HCT116 (cell line): ENCODE measurements around the gene HIPK2. TPM values are rescaled to one million over a fixed set of nuclear protein-coding genes. Genes with fewer than 3 reads are reported as not detected.

Experiments used
- ATAC-seq: fragments of 200-7000 bp; cut with Tn5 transposase; 2 replicates; pipeline ENCODE4 v1.9.1; 2020; ENCODE audit warnings: mild to moderate bottlenecking, moderate library complexity
- BruUV-seq: library from RNA; stranded (reverse); fragments of 400-500 nt; replicated peaks from 2 replicates; lab custom pipeline; 2021; lab: Mats Ljungman, UMichigan
- CTCF ChIA-PET: fragments of 300-600 bp; sonication (Branson Sonifier 250); formaldehyde crosslinking; loops from one replicate; lab custom pipeline; 2021; ENCODE audit warnings: antibody characterized with exemption; lab: Charles Lee
- POLR2A ChIA-PET: fragments of 300-600, 350-600 bp; sonication (Branson Sonifier 250); formaldehyde crosslinking; loops from one replicate; lab custom pipeline; 2021; ENCODE audit warnings: antibody characterized with exemption; lab: Charles Lee
- RAD21 ChIA-PET, 2 experiments: fragments of 300-600 bp; sonication (Branson Sonifier 250); formaldehyde crosslinking; loops; one replicate each; lab custom pipeline; 2023; ENCODE audit warnings: low total read pairs in 2 of 2; ENCODE audit not compliant: uncharacterized antibody in 2 of 2, unreplicated experiment in 2 of 2, low non-redundant PET in 1 of 2; lab: Charles Lee
- DNase-seq: peaks from one replicate; pipeline ENCODE4 v3.0.0-alpha.2; 2010; ENCODE audit warnings: low read depth, low spot score
- H2AFZ ChIP-seq: fragments of 200-600 bp; shearing (Covaris generic), sonication (generic); 2 replicates; pipeline ENCODE4 v1.6.1; 2017; ENCODE audit warnings: low read depth, mixed run types, mixed read lengths, antibody characterized with exemption, low read length; ENCODE audit not compliant: poor library complexity, severe bottlenecking
- H3K27ac ChIP-seq: 2 replicates; pipeline ENCODE4 v1.5.1; 2012; ENCODE audit warnings: low read depth, low read length
- H3K27me3 ChIP-seq: fragments of 200-600 bp; sonication (generic); 2 replicates; pipeline ENCODE4 v1.6.1; 2016; ENCODE audit warnings: mixed run types, low read length, mixed read lengths; ENCODE audit not compliant: insufficient read depth
- H3K36me3 ChIP-seq, 2 experiments: fragments of 200-500 bp in 1 of 2; fragments of 200-600 bp in 1 of 2; sonication (Bioruptor generic) in 1 of 2; sonication (generic) in 1 of 2; 2 replicates each; pipeline versions ENCODE4 v1.5.1 to v1.6.1; 2014 to 2016; ENCODE audit warnings: low read length in 2 of 2, inconsistent platforms in 1 of 2, mixed read lengths in 1 of 2, mixed run types in 1 of 2; ENCODE audit not compliant: insufficient read depth in 2 of 2, control insufficient read depth in 1 of 2
- H3K4me1 ChIP-seq, 2 experiments: fragments of 200-600 bp in 1 of 2; sonication (generic) in 1 of 2; 2 replicates each; pipeline versions ENCODE4 v1.5.1 to v1.6.1; 2012 to 2017; ENCODE audit warnings: low read length in 2 of 2, inconsistent platforms in 1 of 2, mild to moderate bottlenecking in 1 of 2, mixed read lengths in 1 of 2, mixed run types in 1 of 2, moderate library complexity in 1 of 2; ENCODE audit not compliant: insufficient read depth in 2 of 2, control insufficient read depth in 1 of 2
- H3K4me2 ChIP-seq: fragments of 200-600 bp; sonication (generic); 2 replicates; pipeline ENCODE4 v1.6.1; 2017; ENCODE audit warnings: mixed run types, low read length, mixed read lengths
- H3K4me3 ChIP-seq, 2 experiments: fragments of 200-600 bp in 1 of 2; sonication (generic) in 1 of 2; replicated peaks in 1 of 2; 2 replicates each; pipeline ENCODE4 v1.5.1; 2011 to 2016; ENCODE audit warnings: low read length in 2 of 2, control low read depth in 1 of 2, low read depth in 1 of 2, mild to moderate bottlenecking in 1 of 2, mixed read lengths in 1 of 2, mixed run types in 1 of 2
- H3K79me2 ChIP-seq: fragments of 200-600 bp; sonication (generic); 2 replicates; pipeline ENCODE4 v1.6.1; 2017; ENCODE audit warnings: mild to moderate bottlenecking, mixed run types, low read length, moderate library complexity, mixed read lengths; ENCODE audit not compliant: insufficient read depth
- H3K9ac ChIP-seq: fragments of 200-600 bp; sonication (generic); 2 replicates; pipeline ENCODE4 v1.6.1; 2016; ENCODE audit warnings: low read length, mixed read lengths
- H3K9me2 ChIP-seq: fragments of 200-600 bp; sonication (generic), shearing (Covaris generic); 2 replicates; pipeline ENCODE4 v1.6.1; 2017; ENCODE audit warnings: mixed run types, mild to moderate bottlenecking, moderate library complexity; ENCODE audit not compliant: insufficient read depth
- H3K9me3 ChIP-seq, 2 experiments: fragments of 200-500 bp in 1 of 2; fragments of 200-600 bp in 1 of 2; sonication (Bioruptor generic) in 1 of 2; sonication (generic) in 1 of 2; 2 replicates each; pipeline ENCODE4 v1.6.1; 2014 to 2017; ENCODE audit warnings: low read length in 2 of 2, mixed read lengths in 2 of 2, inconsistent platforms in 1 of 2, low read depth in 1 of 2, mild to moderate bottlenecking in 1 of 2, mixed run types in 1 of 2, moderate library complexity in 1 of 2; ENCODE audit not compliant: control insufficient read depth in 1 of 2, insufficient read depth in 1 of 2
- H4K20me1 ChIP-seq: fragments of 200-600 bp; sonication (generic), shearing (Covaris generic); 2 replicates; pipeline ENCODE4 v1.6.1; 2017; ENCODE audit warnings: mixed run types, mild to moderate bottlenecking, moderate library complexity; ENCODE audit not compliant: insufficient read depth
- EGR1 ChIP-seq: IDR thresholded peaks from 2 replicates; pipeline ENCODE4 v1.6.1; 2012; ENCODE audit warnings: low read depth
- FOSL1 ChIP-seq: IDR thresholded peaks from 2 replicates; pipeline ENCODE4 v1.6.1; 2012; ENCODE audit warnings: low read depth
- JUND ChIP-seq: IDR thresholded peaks from 2 replicates; pipeline ENCODE4 v1.6.1; 2012
- RAD21 ChIP-seq: IDR thresholded peaks from 2 replicates; pipeline ENCODE4 v1.6.1; 2012; ENCODE audit warnings: low read depth, mild to moderate bottlenecking
- SIN3A ChIP-seq: IDR thresholded peaks from 2 replicates; pipeline ENCODE4 v1.6.1; 2012; ENCODE audit warnings: low read depth
- SP1 ChIP-seq: IDR thresholded peaks from 2 replicates; pipeline ENCODE4 v1.6.1; 2012; ENCODE audit warnings: low read depth
- SRF ChIP-seq: IDR thresholded peaks from 2 replicates; pipeline ENCODE4 v1.6.1; 2012; ENCODE audit warnings: low read depth
- YY1 ChIP-seq: IDR thresholded peaks from 2 replicates; pipeline ENCODE4 v1.6.1; 2011; ENCODE audit warnings: low read length, low read depth, moderate library complexity, mild to moderate bottlenecking; ENCODE audit not compliant: insufficient replicate concordance; ENCODE audit errors: extremely low read depth
- ZFX ChIP-seq: fragments of 450-650 bp; IDR thresholded peaks from 2 replicates; pipeline ENCODE4 v1.6.1; 2017
- intact Hi-C: fragments of 100-400 bp; cut with micrococcal nuclease; formaldehyde crosslinking; loops from 2 replicates; pipeline ENCODE4 v1.10.0; 2022
- total RNA-seq: library from RNA; stranded (reverse); gene quantifications from one replicate; pipeline ENCODE4 v1.2.1, GENCODE V29; 2021; ENCODE audit not compliant: unreplicated experiment
- TF ChIP-seq, protein P1 (sequence below): IDR thresholded peaks from 2 replicates; pipeline ENCODE4 v1.6.1; 2012
- TF ChIP-seq, protein P2 (sequence below): IDR thresholded peaks from 2 replicates; pipeline ENCODE4 v1.6.1; 2012; ENCODE audit warnings: low read depth

The HIPK2 gene
- total RNA-seq, 1 experiment from 2014 or later = 49.5 TPM

- H3K36me3 ChIP-seq = no peaks in the 10 kb centered on the region
- no peak overlapping the region for H3K4me2 ChIP-seq
- BruUV-seq = no TSS peak
- no peak overlapping the region for H2AFZ ChIP-seq
- no peak for TF ChIP-seq JUND
- TF ChIP-seq, all 23 proteins: peak for 0
- ChIA-PET RAD21 (no interaction called here), CTCF (no interaction called here), POLR2A (no interaction called here)
- Histone ChIP-seq H3K9me2 (no peaks in the 10 kb centered on the region), H3K4me1 (no peaks in the 10 kb centered on the region), H3K27ac (no peak overlapping the region), H4K20me1 (no peaks in the 10 kb centered on the region), H3K79me2 (no peaks in the 10 kb centered on the region), H3K4me3 (no peak overlapping the region), H3K9me3 (no peaks in the 10 kb centered on the region), H3K9ac (no peak overlapping the region), H3K27me3 (no peaks in the 10 kb centered on the region)
- DNase-seq = no peak
- intact Hi-C loops = no loop called here
- ATAC-seq = no peak
Measured at GRCh38 chr7:139568346-139568675, 209.5 kb downstream of the HIPK2 start.

DNA sequence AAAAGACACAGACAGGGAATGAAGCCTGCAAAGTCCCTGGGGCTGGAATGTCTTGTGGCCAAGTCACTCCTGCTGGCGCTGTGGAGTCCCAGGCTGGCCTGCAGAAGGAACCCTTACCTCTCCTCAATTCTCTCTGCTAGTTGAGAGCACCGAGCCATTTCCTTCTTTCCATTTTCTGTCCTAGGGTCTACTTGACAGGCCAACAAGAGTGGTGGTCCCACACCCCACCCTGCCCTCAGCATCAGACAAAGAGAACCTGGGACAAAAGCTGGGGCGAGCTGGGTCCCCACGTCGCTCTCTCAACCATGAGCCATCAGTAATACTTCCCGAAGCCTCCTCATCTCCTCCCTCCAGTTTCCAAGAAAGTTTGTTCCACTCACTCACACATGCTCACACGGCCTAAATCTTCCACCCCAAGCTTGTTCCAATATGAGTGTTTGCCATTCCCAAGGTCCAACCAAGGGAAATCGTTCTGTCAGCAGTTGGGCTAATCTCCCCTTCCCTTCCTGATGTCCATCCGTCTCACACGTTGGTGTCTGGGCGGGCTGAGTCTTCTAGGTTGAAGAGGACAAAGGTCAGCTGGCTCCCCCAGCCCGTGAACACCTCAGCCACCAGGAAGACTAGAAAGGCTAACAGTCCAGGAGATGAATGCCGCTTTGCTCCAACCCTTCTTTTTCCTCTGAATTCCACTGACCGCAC is 210.0 kb downstream of the HIPK2 start:
- POLR2A ChIA-PET = no interaction called here
- no peaks in the 10 kb centered on the region for H3K4me1 ChIP-seq
- RAD21 ChIA-PET = no interaction called here
- no peak overlapping the region for H3K9ac ChIP-seq
- no TSS peak for BruUV-seq
- no peaks in the 10 kb centered on the region for H3K9me3 ChIP-seq
- ATAC-seq (no peak), DNase-seq (no peak)
- TF ChIP-seq ZFX = no peak
- no peak for TF ChIP-seq YY1
- TF ChIP-seq FOSL1 = no peak
- TF ChIP-seq JUND = no peak
- TF ChIP-seq, protein P1, sequence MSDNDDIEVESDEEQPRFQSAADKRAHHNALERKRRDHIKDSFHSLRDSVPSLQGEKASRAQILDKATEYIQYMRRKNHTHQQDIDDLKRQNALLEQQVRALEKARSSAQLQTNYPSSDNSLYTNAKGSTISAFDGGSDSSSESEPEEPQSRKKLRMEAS = no peak
- TF ChIP-seq, protein P2, sequence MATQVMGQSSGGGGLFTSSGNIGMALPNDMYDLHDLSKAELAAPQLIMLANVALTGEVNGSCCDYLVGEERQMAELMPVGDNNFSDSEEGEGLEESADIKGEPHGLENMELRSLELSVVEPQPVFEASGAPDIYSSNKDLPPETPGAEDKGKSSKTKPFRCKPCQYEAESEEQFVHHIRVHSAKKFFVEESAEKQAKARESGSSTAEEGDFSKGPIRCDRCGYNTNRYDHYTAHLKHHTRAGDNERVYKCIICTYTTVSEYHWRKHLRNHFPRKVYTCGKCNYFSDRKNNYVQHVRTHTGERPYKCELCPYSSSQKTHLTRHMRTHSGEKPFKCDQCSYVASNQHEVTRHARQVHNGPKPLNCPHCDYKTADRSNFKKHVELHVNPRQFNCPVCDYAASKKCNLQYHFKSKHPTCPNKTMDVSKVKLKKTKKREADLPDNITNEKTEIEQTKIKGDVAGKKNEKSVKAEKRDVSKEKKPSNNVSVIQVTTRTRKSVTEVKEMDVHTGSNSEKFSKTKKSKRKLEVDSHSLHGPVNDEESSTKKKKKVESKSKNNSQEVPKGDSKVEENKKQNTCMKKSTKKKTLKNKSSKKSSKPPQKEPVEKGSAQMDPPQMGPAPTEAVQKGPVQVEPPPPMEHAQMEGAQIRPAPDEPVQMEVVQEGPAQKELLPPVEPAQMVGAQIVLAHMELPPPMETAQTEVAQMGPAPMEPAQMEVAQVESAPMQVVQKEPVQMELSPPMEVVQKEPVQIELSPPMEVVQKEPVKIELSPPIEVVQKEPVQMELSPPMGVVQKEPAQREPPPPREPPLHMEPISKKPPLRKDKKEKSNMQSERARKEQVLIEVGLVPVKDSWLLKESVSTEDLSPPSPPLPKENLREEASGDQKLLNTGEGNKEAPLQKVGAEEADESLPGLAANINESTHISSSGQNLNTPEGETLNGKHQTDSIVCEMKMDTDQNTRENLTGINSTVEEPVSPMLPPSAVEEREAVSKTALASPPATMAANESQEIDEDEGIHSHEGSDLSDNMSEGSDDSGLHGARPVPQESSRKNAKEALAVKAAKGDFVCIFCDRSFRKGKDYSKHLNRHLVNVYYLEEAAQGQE = no peak
- no peak for TF ChIP-seq EGR1
- TF ChIP-seq SRF = no peak
- no peak for TF ChIP-seq SP1
- no peak for TF ChIP-seq RAD21
- TF ChIP-seq SIN3A = no peak
- CTCF ChIA-PET = no interaction called here
- H3K9me2 ChIP-seq = no peaks in the 10 kb centered on the region
- H4K20me1 ChIP-seq = no peaks in the 10 kb centered on the region
- intact Hi-C loops = no loop called here
- no peaks in the 10 kb centered on the region for H3K36me3 ChIP-seq
- no peak overlapping the region for H2AFZ ChIP-seq
- no peak overlapping the region for H3K27ac ChIP-seq
- no peaks in the 10 kb centered on the region for H3K27me3 ChIP-seq
- H3K79me2 ChIP-seq = no peaks in the 10 kb centered on the region
- no peak overlapping the region for H3K4me2 ChIP-seq
- H3K4me3 ChIP-seq = no peak overlapping the region
